HG03469 (cell line): ENCODE results near the gene TBC1D1.

Experiments
- ATAC-seq: cut with Tn5 transposase; IDR thresholded peaks from one replicate; pipeline ENCODE4 v1.9.1; 2021; ENCODE audit warnings: mild to moderate bottlenecking, moderate library complexity, moderate number of reproducible peaks; ENCODE audit not compliant: unreplicated experiment

TBC1D1 gene

GRCh38 chr4:37985730-37986275 is 94.9 kb downstream of the TBC1D1 start:
- no peak for ATAC-seq

GRCh38 chr4:37988670-37989069 is 97.8 kb downstream of the TBC1D1 start:
- ATAC-seq: no peak

- no peak for ATAC-seq
Observed at GRCh38 chr4:37989398-37990260, 98.7 kb downstream of the TBC1D1 start.

GRCh38 chr4:37990731-37991245 is 99.9 kb downstream of the TBC1D1 start:
- ATAC-seq: no peak

- no peak for ATAC-seq
Observed at GRCh38 chr4:37991623-37992410, 100.9 kb downstream of the TBC1D1 start.

GRCh38 chr4:37993806-37994205 is 102.9 kb downstream of the TBC1D1 start:
- no peak for ATAC-seq

- no peak for ATAC-seq
Observed at GRCh38 chr4:37994569-37994968, 103.7 kb downstream of the TBC1D1 start.

GRCh38 chr4:37995299-37995821 is 104.5 kb downstream of the TBC1D1 start:
- ATAC-seq: no peak

GRCh38 chr4:37995981-37996775 is 105.3 kb downstream of the TBC1D1 start:
- ATAC-seq: no peak

- ATAC-seq: no peak
Observed at GRCh38 chr4:37998226-37998625, 107.3 kb downstream of the TBC1D1 start.

GRCh38 chr4:37999000-37999716 is 108.3 kb downstream of the TBC1D1 start:
- ATAC-seq: no peak

GRCh38 chr4:37999965-38000364 is 109.1 kb downstream of the TBC1D1 start:
- no peak for ATAC-seq

GRCh38 chr4:38001927-38002326 is 111.0 kb downstream of the TBC1D1 start:
- ATAC-seq: no peak

GRCh38 chr4:38002451-38003071 is 111.7 kb downstream of the TBC1D1 start:
- ATAC-seq: no peak

- no peak for ATAC-seq
Observed at GRCh38 chr4:38003102-38003501, 112.2 kb downstream of the TBC1D1 start.

GRCh38 chr4:38003628-38004027 is 112.7 kb downstream of the TBC1D1 start:
- ATAC-seq: no peak

- no peak for ATAC-seq
Observed at GRCh38 chr4:38004062-38004461, 113.2 kb downstream of the TBC1D1 start.

GRCh38 chr4:38004887-38005286 is 114.0 kb downstream of the TBC1D1 start:
- ATAC-seq: no peak

GRCh38 chr4:38005637-38006036 is 114.8 kb downstream of the TBC1D1 start:
- no peak for ATAC-seq
